A549 (cell line): ENCODE measurements around the gene SMTN. TPM values are rescaled to one million over a fixed set of nuclear protein-coding genes. Genes with fewer than 3 reads are reported as not detected.

ENCODE experiments used
- ATAC-seq, 2 experiments: fragments of 200-7000 bp in 1 of 2; fragments of >200 bp in 1 of 2; cut with Nextera tagmentation in 1 of 2; cut with Tn5 transposase in 1 of 2; 3 replicates each; pipeline versions ENCODE4 v1.8.0 to v1.9.1; 2018 to 2020; ENCODE audit warnings: mild to moderate bottlenecking in 1 of 2, moderate library complexity in 1 of 2
- CTCF ChIA-PET: fragments of 300-600 bp; sonication (Branson Sonifier 250); formaldehyde crosslinking; extraction: SDS; loops from one replicate; lab custom pipeline; 2021; ENCODE audit warnings: antibody characterized with exemption, inconsistent platforms; lab: Yijun Ruan, JAX
- POLR2A ChIA-PET: fragments of 350-600 bp; formaldehyde crosslinking; extraction: SDS; loops from one replicate; lab custom pipeline; 2021; ENCODE audit warnings: antibody characterized with exemption, inconsistent platforms; lab: Yijun Ruan, JAX
- DNase-seq, 2 experiments: peaks; one replicate each; pipeline versions ENCODE4 v3.0.0 to v3.0.0-alpha.2; 2011 to 2016; ENCODE audit warnings: low read depth in 1 of 2, low spot score in 1 of 2
- FAIRE-seq: peaks from 2 replicates; lab custom pipeline; 2011; peaks lifted over from hg19 to GRCh38; lab: Jason Lieb, UNC
- H3K27ac ChIP-seq, 2 experiments: fragments of >200 bp; sonication (Bioruptor Twin); formaldehyde crosslinking; 3 replicates each; pipeline ENCODE4 v1.5.1; 2016 to 2017
- H3K4me1 ChIP-seq: fragments of >200 bp; sonication (Bioruptor Twin); formaldehyde crosslinking; 3 replicates; pipeline ENCODE4 v1.6.1; 2016
- H3K4me2 ChIP-seq: fragments of >200 bp; sonication (Bioruptor Twin); formaldehyde crosslinking; 3 replicates; pipeline ENCODE4 v1.6.1; 2016
- H3K4me3 ChIP-seq: fragments of >200 bp; sonication (Bioruptor Twin); formaldehyde crosslinking; 3 replicates; pipeline ENCODE4 v1.5.1; 2016
- H3K9me3 ChIP-seq: fragments of >200 bp; sonication (Bioruptor Twin); formaldehyde crosslinking; 3 replicates; pipeline ENCODE4 v1.6.1; 2016
- EP300 ChIP-seq, 2 experiments: fragments of >200 bp; sonication (Bioruptor Twin); formaldehyde crosslinking; IDR thresholded peaks; 2 replicates in 1 of 2; 3 replicates in 1 of 2; pipeline ENCODE4 v1.6.1; 2016 to 2017
- FOSL2 ChIP-seq, 2 experiments: fragments of 450-650 bp in 1 of 2; fragments of >200 bp in 1 of 2; sonication (Bioruptor Twin) in 1 of 2; formaldehyde crosslinking; IDR thresholded peaks; 2 replicates each; pipeline versions ENCODE4 v1.5.0 to v1.6.1; 2016 to 2020; ENCODE audit warnings: mild to moderate bottlenecking in 1 of 2, moderate library complexity in 1 of 2
- GATA3 ChIP-seq: IDR thresholded peaks from 2 replicates; pipeline ENCODE4 v1.6.1; 2012; ENCODE audit warnings: borderline replicate concordance
- HOXB13 ChIP-seq: fragments of 250-450 bp; sonication (Bioruptor Pico); IDR thresholded peaks from 2 replicates; pipeline ENCODE4 v1.5.0; 2020; ENCODE audit warnings: low read depth, mild to moderate bottlenecking, moderate library complexity
- MAFK ChIP-seq: fragments of 450-650 bp; IDR thresholded peaks from 2 replicates; pipeline ENCODE4 v1.6.1; 2014; ENCODE audit not compliant: partially characterized antibody
- RAD21 ChIP-seq, 2 experiments: fragments of >200 bp in 1 of 2; sonication (Bioruptor Twin) in 1 of 2; formaldehyde crosslinking in 1 of 2; IDR thresholded peaks in 1 of 2; conservative IDR thresholded peaks in 1 of 2; 2 replicates in 1 of 2; 3 replicates in 1 of 2; pipeline ENCODE4 v1.6.1; 2012 to 2018; ENCODE audit warnings: inconsistent platforms in 1 of 2
- RFX5 ChIP-seq: fragments of 450-650 bp; IDR thresholded peaks from 2 replicates; pipeline ENCODE4 v1.7.1; 2014; ENCODE audit warnings: antibody characterized with exemption, mild to moderate bottlenecking, moderate library complexity
- RNF2 ChIP-seq: fragments of 200-600 bp; sonication (generic); IDR thresholded peaks from 2 replicates; pipeline ENCODE4 v1.6.1; 2016; ENCODE audit warnings: low read depth, mild to moderate bottlenecking, antibody characterized with exemption, moderate library complexity, borderline replicate concordance
- SMC3 ChIP-seq: fragments of >200 bp; sonication (Bioruptor Twin); formaldehyde crosslinking; IDR thresholded peaks from 3 replicates; pipeline ENCODE4 v1.6.1; 2018; ENCODE audit warnings: inconsistent platforms
- ZC3H11A ChIP-seq: fragments of 450-650 bp; IDR thresholded peaks from 2 replicates; pipeline ENCODE4 v1.6.1; 2014; ENCODE audit warnings: antibody characterized with exemption, mild to moderate bottlenecking
- WGBS: methylation state at CpG from one replicate; pipeline ENCODE4 v1.1.6; 2017; ENCODE audit errors: missing lambda C conversion rate; 5-methylcytosine and 5-hydroxymethylcytosine counted together
- polyA plus RNA-seq, 4 experiments: library from polyadenylated mRNA; depleted of rRNA in 3 of 4; stranded (reverse); fragments of >200 nt; fragmentation: RNase III in 1 of 4; extraction: RNeasy Plus Mini Kit Qiagen cat#74134 plus additional on column Dnase treatment in 1 of 4; gene quantifications; 2 replicates in 3 of 4; 3 replicates in 1 of 4; pipeline ENCODE4 v1.2.3, GENCODE V29; 2011 to 2017
- TF ChIP-seq, protein P1 (sequence below): fragments of >200 bp; sonication (Bioruptor Twin); formaldehyde crosslinking; IDR thresholded peaks from 3 replicates; pipeline ENCODE4 v1.5.1; 2016
- TF ChIP-seq, protein P2 (sequence below): fragments of >200 bp; sonication (Bioruptor Twin); formaldehyde crosslinking; IDR thresholded peaks from 3 replicates; pipeline ENCODE4 v1.6.1; 2016
- TF ChIP-seq, protein P3 (sequence below): fragments of 250-450 bp; sonication (Bioruptor Pico); IDR thresholded peaks from 2 replicates; pipeline ENCODE4 v1.5.0; 2021; ENCODE audit warnings: mild to moderate bottlenecking, moderate library complexity, borderline replicate concordance
- TF ChIP-seq, protein P4 (sequence below): fragments of 450-650 bp; IDR thresholded peaks from 2 replicates; pipeline ENCODE4 v1.6.1; 2014; ENCODE audit warnings: antibody characterized with exemption

SMTN gene
- polyA plus RNA-seq, 2 of the 4 experiments (the other 2 are of a cell fraction), result 12.7 to 33.1 TPM

DNA sequence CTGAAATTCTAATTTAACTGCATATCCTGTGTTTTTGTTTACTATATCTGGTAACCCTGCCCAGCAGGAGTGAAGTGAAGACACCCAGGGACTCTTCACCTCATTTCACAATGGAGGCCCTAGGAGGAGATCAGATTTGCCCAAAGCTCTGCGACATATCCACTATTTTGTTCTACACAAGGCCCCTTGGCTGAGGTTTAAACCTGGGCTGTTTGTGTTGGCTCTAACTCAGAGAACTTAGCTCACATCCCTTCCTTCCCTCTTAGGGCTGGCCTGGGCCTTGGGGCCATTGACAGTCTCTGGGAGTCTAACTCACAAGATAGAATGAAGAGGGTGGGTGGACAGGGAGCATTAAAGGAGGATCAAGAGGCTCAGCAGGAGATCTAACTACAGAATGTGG lies 67.4 kb downstream of the SMTN start:
- no peaks in the 10 kb centered on the region for H3K9me3 ChIP-seq
- WGBS, result 100% methylated on average over 1 of the region's 1 CpG

DNA sequence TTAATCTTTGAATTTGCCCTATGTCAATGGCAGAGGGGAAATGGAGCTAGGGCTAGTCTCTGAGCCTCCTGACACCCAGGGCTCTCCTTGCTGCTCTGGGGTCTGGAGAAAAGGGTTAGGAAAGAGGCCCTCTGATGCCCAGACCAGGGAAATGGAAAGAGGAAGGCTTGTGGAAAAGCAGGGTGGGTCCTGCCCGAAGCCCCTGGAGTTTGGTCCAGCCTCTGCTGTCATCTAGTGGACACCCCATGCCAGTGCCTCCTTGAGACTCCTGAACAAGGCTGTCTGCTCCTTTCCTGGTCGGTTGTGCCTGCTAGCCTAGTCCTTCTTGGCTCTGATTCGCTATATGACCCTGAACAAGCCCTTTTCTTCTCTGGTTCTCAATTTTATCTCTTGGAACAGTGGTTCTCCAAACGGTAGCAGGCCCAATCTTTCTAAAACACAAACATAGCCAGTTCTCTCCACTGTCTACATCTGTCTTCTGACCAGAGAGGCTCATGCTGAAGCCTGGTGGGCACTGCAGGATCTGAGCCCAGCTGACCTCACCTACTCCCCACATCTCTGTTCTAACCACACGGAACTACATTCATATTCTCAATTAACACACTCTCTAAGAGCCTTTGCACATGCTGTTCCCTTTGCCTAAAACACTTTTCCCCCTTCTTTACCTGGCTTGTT lies 68.0 kb downstream of the SMTN start:
- Histone ChIP-seq H3K27ac (0 out of 6 replicates have a peak overlapping the region, but pooled peaks of 1 of the 2 experiments have one; percentile 0), H3K9me3 (no peaks in the 10 kb centered on the region), H3K4me1 (no peaks in the 10 kb centered on the region), H3K4me2 (no peak overlapping the region), H3K4me3 (no peak overlapping the region)
- ChIA-PET POLR2A (no interaction called here), CTCF (interaction anchor here (0.6 to 6.1 kb wide), 17 partner anchors 9 to 542 kb away, joined by 3 to 50 read pairs (median 4); partner anchors contain the start of genes SELENOM and TCN2)
- ATAC-seq (peak; percentile 98 to 99), FAIRE-seq (no peak), DNase-seq (peak; percentile 72 to 75)
- TF ChIP-seq SMC3, result peak; percentile 74
- TF ChIP-seq FOSL2 (IDR thresholded peaks at IDR 0.05), result no peak
- TF ChIP-seq FOSL2 (CRISPR knock-in tag; IDR thresholded peaks at IDR 0.05), result no peak
- TF ChIP-seq, protein P1, sequence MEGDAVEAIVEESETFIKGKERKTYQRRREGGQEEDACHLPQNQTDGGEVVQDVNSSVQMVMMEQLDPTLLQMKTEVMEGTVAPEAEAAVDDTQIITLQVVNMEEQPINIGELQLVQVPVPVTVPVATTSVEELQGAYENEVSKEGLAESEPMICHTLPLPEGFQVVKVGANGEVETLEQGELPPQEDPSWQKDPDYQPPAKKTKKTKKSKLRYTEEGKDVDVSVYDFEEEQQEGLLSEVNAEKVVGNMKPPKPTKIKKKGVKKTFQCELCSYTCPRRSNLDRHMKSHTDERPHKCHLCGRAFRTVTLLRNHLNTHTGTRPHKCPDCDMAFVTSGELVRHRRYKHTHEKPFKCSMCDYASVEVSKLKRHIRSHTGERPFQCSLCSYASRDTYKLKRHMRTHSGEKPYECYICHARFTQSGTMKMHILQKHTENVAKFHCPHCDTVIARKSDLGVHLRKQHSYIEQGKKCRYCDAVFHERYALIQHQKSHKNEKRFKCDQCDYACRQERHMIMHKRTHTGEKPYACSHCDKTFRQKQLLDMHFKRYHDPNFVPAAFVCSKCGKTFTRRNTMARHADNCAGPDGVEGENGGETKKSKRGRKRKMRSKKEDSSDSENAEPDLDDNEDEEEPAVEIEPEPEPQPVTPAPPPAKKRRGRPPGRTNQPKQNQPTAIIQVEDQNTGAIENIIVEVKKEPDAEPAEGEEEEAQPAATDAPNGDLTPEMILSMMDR, result peak; percentile 90
- no peak for TF ChIP-seq ZC3H11A
- TF ChIP-seq RAD21 (conservative IDR thresholded peaks at IDR 0.05 in 1 of 2, IDR thresholded peaks at IDR 0.05 in 1 of 2), result peak; percentile 91 to 92
- WGBS, result 0% methylated on average over 5 of the region's 5 CpGs

More for the DNA sequence above, 67.4 kb downstream of the SMTN start:
- ChIA-PET POLR2A (no interaction called here), CTCF (interaction anchor here (0.6 to 6.1 kb wide), 14 partner anchors 10 to 202 kb away, joined by 3 to 50 read pairs (median 4); partner anchors contain the start of gene SELENOM)
- no peak for FAIRE-seq
- DNase-seq, result no peak
- peak in 1 of 2 experiments; percentile 24; a peak in 3 of 6 replicates for ATAC-seq
- H3K4me1 ChIP-seq, result no peaks in the 10 kb centered on the region
- no peak overlapping the region for H3K4me3 ChIP-seq
- 0 out of 6 replicates have a peak overlapping the region, but pooled peaks of 1 of the 2 experiments have one; percentile 0 for H3K27ac ChIP-seq
- no peak for TF ChIP-seq ZC3H11A
- no peak for TF ChIP-seq MAFK
- TF ChIP-seq GATA3, result no peak
- no peak overlapping the region for H3K4me2 ChIP-seq

DNA sequence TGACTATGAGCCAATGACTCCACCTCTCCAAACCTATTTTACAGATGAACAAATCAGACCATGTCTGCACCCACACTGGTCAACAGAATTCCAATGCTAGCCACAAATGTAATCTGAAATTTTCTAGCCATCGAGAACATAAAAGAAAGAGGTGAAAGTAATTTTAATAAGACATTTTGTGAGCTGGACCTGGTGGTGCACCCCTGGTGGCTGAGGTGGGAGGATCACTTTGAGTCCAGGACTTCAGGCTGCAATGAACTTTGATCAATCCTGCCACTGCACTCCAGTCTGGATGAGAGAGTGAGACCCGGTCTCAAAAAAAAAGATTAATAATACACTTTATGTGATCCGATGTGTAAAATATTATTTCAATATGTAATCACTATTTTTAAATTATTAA lies 69.5 kb downstream of the SMTN start:
- CTCF ChIA-PET, result interaction anchor here (1.3 to 6.6 kb wide), 3 partner anchors 12 to 63 kb away, joined by 4 to 50 read pairs (median 50); partner anchors contain the start of gene SELENOM
- Histone ChIP-seq H3K4me1 (no peaks in the 10 kb centered on the region), H3K4me3 (no peak overlapping the region), H3K27ac (no peak overlapping the region), H3K4me2 (no peak overlapping the region), H3K9me3 (no peaks in the 10 kb centered on the region)
- ATAC-seq (peak; percentile 56 to 63; a peak in 3 of 6 replicates), DNase-seq (no peak), FAIRE-seq (no peak)
- 32% methylated on average over 3 of the region's 3 CpGs for WGBS
- POLR2A ChIA-PET, result no interaction called here
- no peak for TF ChIP-seq EP300 (IDR thresholded peaks at IDR 0.05)
- TF ChIP-seq, protein P2, sequence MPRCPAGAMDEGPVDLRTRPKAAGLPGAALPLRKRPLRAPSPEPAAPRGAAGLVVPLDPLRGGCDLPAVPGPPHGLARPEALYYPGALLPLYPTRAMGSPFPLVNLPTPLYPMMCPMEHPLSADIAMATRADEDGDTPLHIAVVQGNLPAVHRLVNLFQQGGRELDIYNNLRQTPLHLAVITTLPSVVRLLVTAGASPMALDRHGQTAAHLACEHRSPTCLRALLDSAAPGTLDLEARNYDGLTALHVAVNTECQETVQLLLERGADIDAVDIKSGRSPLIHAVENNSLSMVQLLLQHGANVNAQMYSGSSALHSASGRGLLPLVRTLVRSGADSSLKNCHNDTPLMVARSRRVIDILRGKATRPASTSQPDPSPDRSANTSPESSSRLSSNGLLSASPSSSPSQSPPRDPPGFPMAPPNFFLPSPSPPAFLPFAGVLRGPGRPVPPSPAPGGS, result no peak
- TF ChIP-seq, protein P1, result peak; percentile 6; the same call in 1 of the 3 replicates

DNA sequence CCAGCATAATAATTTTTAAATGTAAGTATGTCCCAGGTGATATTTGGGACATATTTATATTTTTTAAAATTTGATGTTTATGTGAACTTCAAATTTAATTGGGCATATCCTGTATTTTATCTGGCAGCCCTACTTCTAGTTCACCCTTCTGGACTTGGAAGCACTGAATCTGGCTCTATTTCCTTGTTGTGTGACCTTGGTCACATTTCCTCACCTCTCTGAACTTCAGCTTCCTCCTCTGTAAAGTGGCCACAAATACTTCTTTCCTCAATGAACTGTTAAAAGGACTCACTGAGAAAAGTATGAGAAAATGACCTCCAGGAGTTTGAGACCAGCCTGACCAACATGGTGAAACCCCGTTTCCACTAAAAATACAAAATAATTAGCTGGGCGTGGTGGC lies 70.8 kb downstream of the SMTN start:
- no peak for FAIRE-seq
- no peak overlapping the region for H3K27ac ChIP-seq
- no peak overlapping the region for H3K4me2 ChIP-seq
- ATAC-seq, result no peak
- POLR2A ChIA-PET, result no interaction called here
- TF ChIP-seq HOXB13 (CRISPR knock-in tag), result no peak
- TF ChIP-seq, protein P3, sequence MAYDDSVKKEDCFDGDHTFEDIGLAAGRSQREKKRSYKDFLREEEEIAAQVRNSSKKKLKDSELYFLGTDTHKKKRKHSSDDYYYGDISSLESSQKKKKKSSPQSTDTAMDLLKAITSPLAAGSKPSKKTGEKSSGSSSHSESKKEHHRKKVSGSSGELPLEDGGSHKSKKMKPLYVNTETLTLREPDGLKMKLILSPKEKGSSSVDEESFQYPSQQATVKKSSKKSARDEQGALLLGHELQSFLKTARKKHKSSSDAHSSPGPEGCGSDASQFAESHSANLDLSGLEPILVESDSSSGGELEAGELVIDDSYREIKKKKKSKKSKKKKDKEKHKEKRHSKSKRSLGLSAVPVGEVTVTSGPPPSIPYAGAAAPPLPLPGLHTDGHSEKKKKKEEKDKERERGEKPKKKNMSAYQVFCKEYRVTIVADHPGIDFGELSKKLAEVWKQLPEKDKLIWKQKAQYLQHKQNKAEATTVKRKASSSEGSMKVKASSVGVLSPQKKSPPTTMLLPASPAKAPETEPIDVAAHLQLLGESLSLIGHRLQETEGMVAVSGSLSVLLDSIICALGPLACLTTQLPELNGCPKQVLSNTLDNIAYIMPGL (CRISPR knock-in tag), result no peak
- no peak for TF ChIP-seq RFX5
- no peak for TF ChIP-seq RNF2
- TF ChIP-seq, protein P4, sequence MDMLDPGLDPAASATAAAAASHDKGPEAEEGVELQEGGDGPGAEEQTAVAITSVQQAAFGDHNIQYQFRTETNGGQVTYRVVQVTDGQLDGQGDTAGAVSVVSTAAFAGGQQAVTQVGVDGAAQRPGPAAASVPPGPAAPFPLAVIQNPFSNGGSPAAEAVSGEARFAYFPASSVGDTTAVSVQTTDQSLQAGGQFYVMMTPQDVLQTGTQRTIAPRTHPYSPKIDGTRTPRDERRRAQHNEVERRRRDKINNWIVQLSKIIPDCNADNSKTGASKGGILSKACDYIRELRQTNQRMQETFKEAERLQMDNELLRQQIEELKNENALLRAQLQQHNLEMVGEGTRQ, result no peak
- 89% methylated on average over 2 of the region's 2 CpGs for WGBS
- H3K4me1 ChIP-seq, result no peaks in the 10 kb centered on the region
- CTCF ChIA-PET, result interaction anchor here (6.1 to 6.6 kb wide), 2 partner anchors 44 to 64 kb away, joined by 50 read pairs; partner anchors contain the start of gene SELENOM
- DNase-seq, result no peak
- H3K4me3 ChIP-seq, result no peak overlapping the region
- no peaks in the 10 kb centered on the region for H3K9me3 ChIP-seq
